ENCODE results near the gene IGFL1. TPM values are rescaled to one million over a fixed set of nuclear protein-coding genes. Genes with fewer than 3 reads are reported as not detected.
"Not testable (repeated sequence)": the region's sequence is repeated elsewhere in the genome, so short reads cannot be mapped to it uniquely, and the experiment has no call there.

The IGFL1 gene
- total RNA-seq, 1 donor from 2014 or later: not detected

DNA sequence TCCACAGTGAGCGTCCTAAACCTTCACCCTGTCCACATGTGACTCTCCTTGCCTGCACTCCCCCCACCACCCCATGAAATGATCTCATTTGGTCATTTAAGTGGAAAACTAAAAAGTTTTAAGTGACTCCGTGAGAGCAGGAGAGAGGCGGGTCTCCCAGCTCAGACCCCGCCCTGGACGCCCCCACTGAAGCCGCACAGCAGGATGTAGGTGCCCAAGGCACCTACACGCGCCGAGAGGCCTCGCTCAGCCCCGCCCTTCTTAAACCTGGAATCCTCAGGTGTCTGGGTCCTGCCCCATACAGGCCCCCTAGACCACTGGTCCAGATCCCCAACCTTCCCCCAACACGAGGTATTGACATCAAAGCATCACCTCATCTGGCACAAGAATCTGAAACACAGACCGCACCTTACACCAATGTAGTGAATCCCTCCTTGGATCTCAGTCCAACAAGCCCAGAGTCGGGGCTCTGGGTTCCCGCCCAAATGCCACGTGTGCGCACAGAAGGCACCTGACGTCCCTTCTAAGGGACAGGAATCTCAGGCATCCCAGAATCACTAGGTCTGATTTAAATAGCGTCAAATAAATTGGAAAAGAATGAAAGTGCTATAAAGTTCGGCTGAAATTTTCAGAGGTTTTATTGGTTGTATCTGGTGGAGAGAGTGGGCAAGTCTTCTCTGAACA, 3.5 kb downstream of the IGFL1 start:
- Mint-ChIP-seq H3K36me3 (ENCODE audit: low read depth, unreplicated experiment) (no peaks in the 10 kb centered on the region), H3K27ac (ENCODE audit: unreplicated experiment) (no peak overlapping the region), H3K4me3 (ENCODE audit: unreplicated experiment) (no peak overlapping the region), H3K9me3 (ENCODE audit: unreplicated experiment) (no peaks in the 10 kb centered on the region), H3K27me3 (ENCODE audit: unreplicated experiment) (peaks cover 5% of the 10 kb centered on the region), H3K4me1 (ENCODE audit: unreplicated experiment) (no peaks in the 10 kb centered on the region)
- TF ChIP-seq, protein P1, sequence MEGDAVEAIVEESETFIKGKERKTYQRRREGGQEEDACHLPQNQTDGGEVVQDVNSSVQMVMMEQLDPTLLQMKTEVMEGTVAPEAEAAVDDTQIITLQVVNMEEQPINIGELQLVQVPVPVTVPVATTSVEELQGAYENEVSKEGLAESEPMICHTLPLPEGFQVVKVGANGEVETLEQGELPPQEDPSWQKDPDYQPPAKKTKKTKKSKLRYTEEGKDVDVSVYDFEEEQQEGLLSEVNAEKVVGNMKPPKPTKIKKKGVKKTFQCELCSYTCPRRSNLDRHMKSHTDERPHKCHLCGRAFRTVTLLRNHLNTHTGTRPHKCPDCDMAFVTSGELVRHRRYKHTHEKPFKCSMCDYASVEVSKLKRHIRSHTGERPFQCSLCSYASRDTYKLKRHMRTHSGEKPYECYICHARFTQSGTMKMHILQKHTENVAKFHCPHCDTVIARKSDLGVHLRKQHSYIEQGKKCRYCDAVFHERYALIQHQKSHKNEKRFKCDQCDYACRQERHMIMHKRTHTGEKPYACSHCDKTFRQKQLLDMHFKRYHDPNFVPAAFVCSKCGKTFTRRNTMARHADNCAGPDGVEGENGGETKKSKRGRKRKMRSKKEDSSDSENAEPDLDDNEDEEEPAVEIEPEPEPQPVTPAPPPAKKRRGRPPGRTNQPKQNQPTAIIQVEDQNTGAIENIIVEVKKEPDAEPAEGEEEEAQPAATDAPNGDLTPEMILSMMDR (IDR thresholded peaks at IDR 0.05; ENCODE audit: unreplicated experiment): no peak
- DNase-seq (ENCODE audit: low spot score): no peak

DNA sequence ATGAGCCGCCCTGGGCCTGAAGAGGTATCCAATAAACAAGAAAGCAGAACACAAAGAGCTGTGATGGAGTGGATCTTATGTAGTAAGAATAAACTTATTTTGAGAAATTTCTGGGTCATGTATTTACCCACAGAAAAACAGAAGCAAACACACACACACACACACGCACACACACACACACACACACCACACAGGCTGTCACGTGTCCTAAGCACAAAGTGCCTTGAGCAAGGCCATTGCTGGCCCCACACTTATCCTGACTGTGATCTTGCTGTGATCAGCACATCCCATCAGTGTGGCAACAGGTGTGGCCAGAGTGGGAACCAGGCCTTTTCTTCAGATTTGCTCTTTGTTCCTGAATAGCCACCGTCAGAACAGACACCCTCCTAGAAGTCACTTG, 4.3 kb downstream of the IGFL1 start:
- not testable (repeated sequence) for DNase-seq (ENCODE audit: low spot score); H3K27ac Mint-ChIP-seq (ENCODE audit: unreplicated experiment); H3K27me3 Mint-ChIP-seq (ENCODE audit: unreplicated experiment); H3K4me1 Mint-ChIP-seq (ENCODE audit: unreplicated experiment); H3K4me3 Mint-ChIP-seq (ENCODE audit: unreplicated experiment); H3K36me3 Mint-ChIP-seq (ENCODE audit: low read depth, unreplicated experiment); H3K9me3 Mint-ChIP-seq (ENCODE audit: unreplicated experiment)

DNA sequence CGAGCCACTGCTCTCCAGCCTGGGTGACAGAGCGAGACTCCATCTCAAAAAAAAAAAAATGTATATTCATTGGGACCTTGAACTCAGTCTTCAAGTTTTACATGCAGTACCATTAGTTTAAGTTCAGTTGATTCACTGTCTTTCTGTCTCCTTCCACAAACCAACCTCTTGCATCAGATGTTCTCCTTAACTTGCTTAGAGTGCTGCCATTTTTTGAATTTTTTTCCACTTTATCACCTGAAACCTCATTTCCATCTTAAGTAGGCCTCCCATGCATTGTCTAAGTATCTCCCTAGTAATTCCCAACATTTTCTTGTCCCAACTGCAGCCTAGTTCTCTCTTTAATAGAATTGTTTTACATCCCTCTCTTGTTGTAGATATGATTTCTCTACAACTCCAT, 8.6 kb downstream of the IGFL1 start:
- peaks cover 11% of the 10 kb centered on the region for H3K4me1 Mint-ChIP-seq (ENCODE audit: unreplicated experiment)
- not testable (repeated sequence) for H3K27me3 Mint-ChIP-seq (ENCODE audit: unreplicated experiment); H3K4me3 Mint-ChIP-seq (ENCODE audit: unreplicated experiment); H3K36me3 Mint-ChIP-seq (ENCODE audit: low read depth, unreplicated experiment); H3K9me3 Mint-ChIP-seq (ENCODE audit: unreplicated experiment); H3K27ac Mint-ChIP-seq (ENCODE audit: unreplicated experiment); DNase-seq (ENCODE audit: low spot score)

DNA sequence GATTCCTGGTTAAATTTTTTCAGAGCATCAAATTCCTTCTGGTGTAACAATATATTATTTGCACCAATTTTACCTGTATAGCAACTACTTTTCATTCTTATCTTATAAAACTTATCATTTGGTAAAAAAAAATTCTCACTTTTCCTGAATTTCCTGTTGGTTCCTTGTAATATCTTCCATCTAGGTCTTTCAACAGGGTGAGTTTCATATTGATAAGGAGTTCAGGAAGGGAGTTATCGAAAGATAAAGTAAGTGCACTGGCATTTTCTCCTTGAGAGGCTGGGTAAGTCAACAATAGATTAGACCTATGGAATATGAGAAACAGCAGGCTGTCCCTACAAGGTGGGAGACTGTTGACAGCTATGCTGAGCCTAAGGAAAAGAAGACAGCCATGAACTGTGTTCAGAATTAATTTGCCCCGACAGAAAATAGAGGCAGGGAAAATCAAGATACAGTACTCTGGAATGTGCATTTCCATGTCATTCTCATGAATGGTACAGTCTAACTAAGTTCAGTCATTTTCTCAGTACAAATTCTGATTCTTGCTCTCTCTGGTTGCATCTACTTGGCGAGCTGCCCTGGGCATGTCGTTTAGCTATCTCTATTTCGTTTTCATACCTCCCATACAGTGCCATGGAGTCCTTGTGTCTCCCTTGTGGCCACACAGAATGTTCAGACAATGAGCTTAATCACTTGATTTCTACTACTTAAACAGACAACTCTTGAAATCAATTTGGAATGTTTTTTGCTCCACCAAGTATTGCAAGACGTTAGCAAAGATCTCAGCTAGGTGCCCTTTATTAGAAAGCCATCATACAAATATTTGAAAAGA, 9.9 kb downstream of the IGFL1 start:
- H3K36me3 Mint-ChIP-seq (ENCODE audit: low read depth, unreplicated experiment): no peaks in the 10 kb centered on the region
- peaks cover 2% of the 10 kb centered on the region for H3K27me3 Mint-ChIP-seq (ENCODE audit: unreplicated experiment)
- H3K27ac Mint-ChIP-seq (ENCODE audit: unreplicated experiment): no peak overlapping the region
- H3K4me1 Mint-ChIP-seq (ENCODE audit: unreplicated experiment): peaks cover 11% of the 10 kb centered on the region
- no peak overlapping the region for H3K4me3 Mint-ChIP-seq (ENCODE audit: unreplicated experiment)
- no peak for DNase-seq (ENCODE audit: low spot score)
- TF ChIP-seq, protein P1 (IDR thresholded peaks at IDR 0.05; ENCODE audit: unreplicated experiment): no peak
- no peaks in the 10 kb centered on the region for H3K9me3 Mint-ChIP-seq (ENCODE audit: unreplicated experiment)

DNA sequence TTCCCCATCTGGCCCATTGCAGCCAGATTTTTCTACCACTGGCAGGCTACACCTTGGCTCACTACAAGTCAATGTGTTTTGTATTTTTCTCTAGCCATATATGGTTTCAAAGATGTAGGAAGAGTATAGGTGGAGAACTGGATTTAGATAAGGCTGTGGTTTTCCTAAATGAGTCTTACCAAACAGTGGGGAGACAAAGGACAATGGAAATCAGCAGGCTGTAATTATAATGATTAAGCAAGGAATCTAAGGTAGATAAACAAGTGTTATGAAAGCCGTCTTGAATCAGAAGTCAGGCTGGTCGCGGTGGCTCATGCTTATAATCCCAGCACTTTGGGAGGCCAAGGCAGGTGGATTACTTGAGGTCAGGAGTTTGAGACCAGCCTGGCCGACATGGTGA, 11.2 kb downstream of the IGFL1 start:
- H3K4me3 Mint-ChIP-seq (ENCODE audit: unreplicated experiment): no peak overlapping the region
- no peaks in the 10 kb centered on the region for H3K9me3 Mint-ChIP-seq (ENCODE audit: unreplicated experiment)
- DNase-seq (ENCODE audit: low spot score): no peak
- no peaks in the 10 kb centered on the region for H3K36me3 Mint-ChIP-seq (ENCODE audit: low read depth, unreplicated experiment)
- H3K27ac Mint-ChIP-seq (ENCODE audit: unreplicated experiment): peak overlapping the region; percentile 82
- TF ChIP-seq, protein P1 (IDR thresholded peaks at IDR 0.05; ENCODE audit: unreplicated experiment): no peak
- H3K27me3 Mint-ChIP-seq (ENCODE audit: unreplicated experiment): peaks cover 2% of the 10 kb centered on the region
- peaks cover 11% of the 10 kb centered on the region for H3K4me1 Mint-ChIP-seq (ENCODE audit: unreplicated experiment)

DNA sequence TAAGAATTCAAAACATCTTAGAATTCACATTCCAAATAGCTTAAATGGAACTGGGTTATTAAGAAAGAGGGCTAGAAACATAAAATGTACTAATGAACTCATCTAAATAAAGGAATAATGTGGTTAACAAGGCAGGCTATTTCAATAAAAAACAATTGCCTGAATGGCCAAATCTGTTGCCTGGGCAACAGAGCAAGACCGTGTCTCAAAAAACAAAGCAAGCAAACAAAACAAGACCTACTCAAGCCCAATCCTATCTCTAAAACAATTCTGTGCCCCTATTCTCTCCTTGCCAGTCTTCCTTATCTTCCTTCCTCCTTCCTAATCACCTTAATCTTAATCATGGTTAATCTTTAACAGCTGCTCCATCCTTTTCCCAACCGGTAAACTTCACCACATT, 12.1 kb downstream of the IGFL1 start:
- Mint-ChIP-seq H3K4me3 (ENCODE audit: unreplicated experiment) (peak overlapping the region; percentile 21), H3K27ac (ENCODE audit: unreplicated experiment) (peak overlapping the region; percentile 87), H3K36me3 (ENCODE audit: low read depth, unreplicated experiment) (no peaks in the 10 kb centered on the region), H3K9me3 (ENCODE audit: unreplicated experiment) (no peaks in the 10 kb centered on the region), H3K27me3 (ENCODE audit: unreplicated experiment) (peaks cover 2% of the 10 kb centered on the region), H3K4me1 (ENCODE audit: unreplicated experiment) (peaks cover 11% of the 10 kb centered on the region)
- TF ChIP-seq, protein P1 (IDR thresholded peaks at IDR 0.05; ENCODE audit: unreplicated experiment): no peak
- DNase-seq (ENCODE audit: low spot score): no peak

DNA sequence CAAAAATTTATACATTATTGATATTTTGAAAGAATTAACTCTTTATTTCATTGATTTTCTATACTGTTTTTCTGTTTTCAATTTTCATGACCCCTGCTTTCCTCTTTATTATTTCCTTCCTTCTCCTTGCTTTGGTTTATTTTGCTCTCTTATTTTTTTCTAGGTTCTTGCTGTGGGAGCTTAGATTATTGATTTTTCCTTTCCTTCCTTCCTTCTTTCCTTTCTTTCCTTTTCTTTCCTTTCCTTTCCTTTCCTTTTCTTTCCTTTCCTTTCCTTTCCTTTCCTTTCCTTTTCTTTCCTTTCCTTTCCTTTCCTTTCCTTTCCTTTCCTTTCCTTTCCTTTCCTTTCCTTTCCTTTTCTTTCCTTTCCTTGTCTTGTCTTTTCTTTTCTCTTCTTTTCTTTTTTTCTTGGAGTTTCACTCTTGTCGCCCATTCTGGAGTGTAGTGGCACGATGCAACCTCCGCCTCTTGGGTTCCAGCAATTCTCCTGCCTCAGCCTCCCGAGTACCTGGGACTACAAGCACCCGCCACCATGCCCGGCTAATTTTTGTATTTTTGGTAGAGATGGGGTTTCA, 13.6 kb downstream of the IGFL1 start:
- H3K4me3 Mint-ChIP-seq (ENCODE audit: unreplicated experiment); H3K27me3 Mint-ChIP-seq (ENCODE audit: unreplicated experiment); H3K27ac Mint-ChIP-seq (ENCODE audit: unreplicated experiment); DNase-seq (ENCODE audit: low spot score); H3K9me3 Mint-ChIP-seq (ENCODE audit: unreplicated experiment); H3K36me3 Mint-ChIP-seq (ENCODE audit: low read depth, unreplicated experiment): not testable (repeated sequence)
- peaks cover 11% of the 10 kb centered on the region for H3K4me1 Mint-ChIP-seq (ENCODE audit: unreplicated experiment)
